GM23338 (cell line): Measurements from ENCODE around the gene TCF12. TPM values are rescaled to one million over a fixed set of nuclear protein-coding genes. Genes with fewer than 3 reads are reported as not detected.

ENCODE experiments used
- ATAC-seq: fragments of 200-7000 bp; cut with Tn5 transposase; 3 replicates; pipeline ENCODE4 v1.9.1; 2020
- DNase-seq: peaks from one replicate; pipeline ENCODE4 v3.0.0-alpha.2; 2015; ENCODE audit warnings: low spot score
- H2AFZ ChIP-seq: fragments of 200-600 bp; sonication (generic); 2 replicates; pipeline ENCODE4 v1.8.0; 2016; ENCODE audit warnings: antibody characterized with exemption, mild to moderate bottlenecking, moderate library complexity
- H3F3A ChIP-seq: fragments of 200-600 bp; sonication (generic); replicated peaks from 2 replicates; pipeline ENCODE4 v1.8.0; 2017; ENCODE audit warnings: antibody characterized with exemption, mixed run types, low read depth
- H3K27ac ChIP-seq: fragments of 200-600 bp; sonication (generic); 2 replicates; pipeline ENCODE4 v1.6.1; 2016; ENCODE audit warnings: low read depth
- H3K27me3 ChIP-seq: fragments of 200-600 bp; sonication (generic); 2 replicates; pipeline ENCODE4 v1.8.0; 2016; ENCODE audit warnings: mild to moderate bottlenecking, mixed run types, moderate library complexity; ENCODE audit not compliant: insufficient read depth
- H3K36me3 ChIP-seq: fragments of 200-600 bp; sonication (generic); 2 replicates; pipeline ENCODE4 v1.8.0; 2016; ENCODE audit warnings: mild to moderate bottlenecking; ENCODE audit not compliant: insufficient read depth
- H3K4me1 ChIP-seq: fragments of 200-600 bp; sonication (generic); 2 replicates; pipeline ENCODE4 v1.8.0; 2016; ENCODE audit warnings: mild to moderate bottlenecking, moderate library complexity; ENCODE audit not compliant: insufficient read depth
- H3K4me2 ChIP-seq: fragments of 200-600 bp; sonication (generic); 2 replicates; pipeline ENCODE4 v1.7.1; 2017; ENCODE audit warnings: mixed run types
- H3K4me3 ChIP-seq: fragments of 200-600 bp; sonication (generic); 2 replicates; pipeline ENCODE4 v1.6.1; 2016; ENCODE audit warnings: mixed run types
- H3K79me2 ChIP-seq: fragments of 200-600 bp; sonication (generic); replicated peaks from 2 replicates; pipeline ENCODE4 v1.8.0; 2017; ENCODE audit warnings: mild to moderate bottlenecking; ENCODE audit not compliant: insufficient read depth
- H3K9me2 ChIP-seq: fragments of 200-600 bp; sonication (generic); 2 replicates; pipeline ENCODE4 v1.8.0; 2017; ENCODE audit not compliant: insufficient read depth
- H4K20me1 ChIP-seq: fragments of 200-600 bp; sonication (generic); replicated peaks from 2 replicates; pipeline ENCODE4 v1.8.0; 2017; ENCODE audit warnings: mild to moderate bottlenecking; ENCODE audit not compliant: insufficient read depth
- H3K27ac Mint-ChIP-seq: 2 replicates; pipeline ENCODE4 v1.8.0; 2020; ENCODE audit warnings: inconsistent platforms, mild to moderate bottlenecking, moderate library complexity, mixed read lengths
- H3K27me3 Mint-ChIP-seq: 3 replicates; pipeline ENCODE4 v1.8.0; 2022; ENCODE audit warnings: low read depth, mild to moderate bottlenecking, moderate library complexity, mixed read lengths, inconsistent platforms; ENCODE audit not compliant: insufficient read depth, poor library complexity
- H3K36me3 Mint-ChIP-seq: 3 replicates; pipeline ENCODE4 v1.8.0; 2021; ENCODE audit warnings: low read depth, mild to moderate bottlenecking, inconsistent platforms, moderate library complexity, mixed read lengths
- H3K4me1 Mint-ChIP-seq: 3 replicates; pipeline ENCODE4 v1.8.0; 2020; ENCODE audit warnings: mild to moderate bottlenecking, inconsistent platforms, mixed read lengths
- H3K4me3 Mint-ChIP-seq: 3 replicates; pipeline ENCODE4 v1.8.0; 2021; ENCODE audit warnings: moderate library complexity, mild to moderate bottlenecking, inconsistent platforms, mixed read lengths
- H3K9me3 Mint-ChIP-seq: 3 replicates; pipeline ENCODE4 v1.8.0; 2020; ENCODE audit warnings: moderate library complexity, mild to moderate bottlenecking, inconsistent platforms, mixed read lengths
- CREB1 ChIP-seq: fragments of 250-450 bp; sonication (Bioruptor Pico); IDR thresholded peaks from 2 replicates; pipeline ENCODE4 v1.5.0; 2020; ENCODE audit warnings: low read depth, mild to moderate bottlenecking, moderate library complexity
- EZH2phosphoT487 ChIP-seq: fragments of 200-600 bp; sonication (generic); IDR thresholded peaks from one replicate; pipeline ENCODE4 v1.8.1; 2018; ENCODE audit warnings: antibody characterized with exemption; ENCODE audit not compliant: unreplicated experiment
- JUNB ChIP-seq: IDR thresholded peaks from one replicate; pipeline ENCODE4 v1.6.1; 2016; ENCODE audit warnings: antibody characterized with exemption; ENCODE audit not compliant: unreplicated experiment
- NANOG ChIP-seq: IDR thresholded peaks from 2 replicates; pipeline ENCODE4 v1.6.1; 2016; ENCODE audit warnings: antibody characterized with exemption, borderline replicate concordance
- REST ChIP-seq: IDR thresholded peaks from one replicate; pipeline ENCODE4 v1.6.1; 2018; ENCODE audit warnings: antibody characterized with exemption; ENCODE audit not compliant: unreplicated experiment
- STAT1 ChIP-seq: IDR thresholded peaks from one replicate; pipeline ENCODE4 v1.6.1; 2016; ENCODE audit warnings: antibody characterized with exemption; ENCODE audit not compliant: unreplicated experiment
- ZNF114 ChIP-seq: fragments of 250-450 bp; sonication (Bioruptor Pico); IDR thresholded peaks from 2 replicates; pipeline ENCODE4 v1.5.0; 2020; ENCODE audit warnings: mild to moderate bottlenecking, moderate library complexity
- ZNF331 ChIP-seq: fragments of 250-450 bp; sonication (Bioruptor Pico); IDR thresholded peaks from 2 replicates; pipeline ENCODE4 v1.5.0; 2020; ENCODE audit warnings: low read depth, mild to moderate bottlenecking, moderate library complexity
- ZNF462 ChIP-seq: fragments of 250-450 bp; sonication (Bioruptor Pico); IDR thresholded peaks from 2 replicates; pipeline ENCODE4 v1.5.0; 2020; ENCODE audit warnings: mild to moderate bottlenecking, moderate library complexity
- polyA plus RNA-seq: library from polyadenylated mRNA; unstranded; fragments of >200 nt; fragmentation: Nextera tagmentation; extraction: Ambion mirVana; gene quantifications from 2 replicates; pipeline ENCODE4 v1.2.1, GENCODE V29; 2016
- total RNA-seq: library from RNA; depleted of rRNA; stranded (reverse); fragments of >200 nt; shearing (Covaris generic); gene quantifications from 2 replicates; pipeline ENCODE4 v1.2.3, GENCODE V29; 2014

Gene TCF12
- total and polyA plus RNA-seq, 2 experiments from 2014 or later = 27.6 to 104 TPM

GRCh38 chr15:57237301-57237642 lies 318.8 kb downstream of the TCF12 start:
- H3K4me1 Mint-ChIP-seq = peaks cover 38% of the 10 kb centered on the region
- DNase-seq (peak; percentile 66), ATAC-seq (peak; percentile 75)
- peaks cover 16% of the 10 kb centered on the region for H3K4me1 ChIP-seq
- H3K4me3 ChIP-seq = no peak overlapping the region
- no peaks in the 10 kb centered on the region for H3K36me3 ChIP-seq
- H3K36me3 Mint-ChIP-seq = peaks cover 39% of the 10 kb centered on the region
- H3K4me3 Mint-ChIP-seq = no peak overlapping the region
- H3K27ac Mint-ChIP-seq = peak overlapping the region; percentile 36; the same call in 1 of the 2 replicates
- H3K79me2 ChIP-seq = no peaks in the 10 kb centered on the region
- no peaks in the 10 kb centered on the region for H4K20me1 ChIP-seq
- H3K27me3 ChIP-seq = no peaks in the 10 kb centered on the region
- no peaks in the 10 kb centered on the region for H3K9me2 ChIP-seq
- 0 out of 2 replicates have a peak overlapping the region, but pooled peaks have one; percentile 11 for H3K4me2 ChIP-seq
- no peak overlapping the region for H3K27ac ChIP-seq
- TF ChIP-seq CREB1 (CRISPR knock-in tag) (no peak), ZNF462 (CRISPR knock-in tag) (no peak), EZH2phosphoT487 (no peak), JUNB (no peak), STAT1 (no peak), NANOG (no peak), ZNF331 (CRISPR knock-in tag) (no peak), ZNF114 (CRISPR knock-in tag) (no peak)
- no peak overlapping the region for H2AFZ ChIP-seq
- no peaks in the 10 kb centered on the region for H3K9me3 Mint-ChIP-seq
- H3F3A ChIP-seq = no peaks in the 10 kb centered on the region
- H3K27me3 Mint-ChIP-seq = peaks cover 6% of the 10 kb centered on the region

GRCh38 chr15:57237676-57238075 lies 319.2 kb downstream of the TCF12 start:
- no peak overlapping the region for H3K27ac Mint-ChIP-seq
- no peaks in the 10 kb centered on the region for H3K9me3 Mint-ChIP-seq
- ATAC-seq (no peak), DNase-seq (no peak)
- peaks cover 36% of the 10 kb centered on the region for H3K36me3 Mint-ChIP-seq
- Histone ChIP-seq H3F3A (no peaks in the 10 kb centered on the region), H3K79me2 (no peaks in the 10 kb centered on the region), H3K36me3 (no peaks in the 10 kb centered on the region), H3K27ac (no peak overlapping the region), H3K4me2 (no peak overlapping the region), H3K4me1 (peaks cover 16% of the 10 kb centered on the region), H3K9me2 (no peaks in the 10 kb centered on the region), H4K20me1 (no peaks in the 10 kb centered on the region), H3K4me3 (no peak overlapping the region), H2AFZ (no peak overlapping the region), H3K27me3 (no peaks in the 10 kb centered on the region)
- H3K4me1 Mint-ChIP-seq = peaks cover 39% of the 10 kb centered on the region
- no peak overlapping the region for H3K4me3 Mint-ChIP-seq
- H3K27me3 Mint-ChIP-seq = peaks cover 6% of the 10 kb centered on the region
- TF ChIP-seq NANOG = no peak
- no peak for TF ChIP-seq EZH2phosphoT487
- no peak for TF ChIP-seq REST
